ENCODE data around the gene WWC1.

WWC1 gene

GRCh38 chr5:168311061-168311566, 19.7 kb downstream of the WWC1 start:
- Mint-ChIP-seq H3K27me3 (peaks cover 15% of the 10 kb centered on the region), H3K4me1 (ENCODE audit: low read depth) (no peaks in the 10 kb centered on the region), H3K27ac (no peak overlapping the region), H3K36me3 (ENCODE audit: low read depth) (no peaks in the 10 kb centered on the region), H3K9me3 (no peaks in the 10 kb centered on the region), H3K4me3 (no peak overlapping the region)

GRCh38 chr5:168312606-168313295, 21.3 kb downstream of the WWC1 start:
- H3K27me3 Mint-ChIP-seq, result peaks cover 15% of the 10 kb centered on the region
- no peaks in the 10 kb centered on the region for H3K4me1 Mint-ChIP-seq (ENCODE audit: low read depth)
- H3K9me3 Mint-ChIP-seq, result no peaks in the 10 kb centered on the region
- no peaks in the 10 kb centered on the region for H3K36me3 Mint-ChIP-seq (ENCODE audit: low read depth)
- no peak overlapping the region for H3K4me3 Mint-ChIP-seq
- H3K27ac Mint-ChIP-seq, result no peak overlapping the region

GRCh38 chr5:168313596-168314204, 22.3 kb downstream of the WWC1 start:
- no peaks in the 10 kb centered on the region for H3K4me1 Mint-ChIP-seq (ENCODE audit: low read depth)
- H3K27ac Mint-ChIP-seq, result no peak overlapping the region
- H3K27me3 Mint-ChIP-seq, result peaks cover 15% of the 10 kb centered on the region
- H3K4me3 Mint-ChIP-seq, result no peak overlapping the region
- no peaks in the 10 kb centered on the region for H3K36me3 Mint-ChIP-seq (ENCODE audit: low read depth)
- H3K9me3 Mint-ChIP-seq, result no peaks in the 10 kb centered on the region

- no peak overlapping the region for H3K27ac Mint-ChIP-seq
- no peaks in the 10 kb centered on the region for H3K9me3 Mint-ChIP-seq
- H3K36me3 Mint-ChIP-seq (ENCODE audit: low read depth), result no peaks in the 10 kb centered on the region
- H3K4me3 Mint-ChIP-seq, result no peak overlapping the region
- H3K4me1 Mint-ChIP-seq (ENCODE audit: low read depth), result no peaks in the 10 kb centered on the region
- H3K27me3 Mint-ChIP-seq, result peaks cover 10% of the 10 kb centered on the region
Measured at GRCh38 chr5:168314735-168315411, 23.4 kb downstream of the WWC1 start.

DNA sequence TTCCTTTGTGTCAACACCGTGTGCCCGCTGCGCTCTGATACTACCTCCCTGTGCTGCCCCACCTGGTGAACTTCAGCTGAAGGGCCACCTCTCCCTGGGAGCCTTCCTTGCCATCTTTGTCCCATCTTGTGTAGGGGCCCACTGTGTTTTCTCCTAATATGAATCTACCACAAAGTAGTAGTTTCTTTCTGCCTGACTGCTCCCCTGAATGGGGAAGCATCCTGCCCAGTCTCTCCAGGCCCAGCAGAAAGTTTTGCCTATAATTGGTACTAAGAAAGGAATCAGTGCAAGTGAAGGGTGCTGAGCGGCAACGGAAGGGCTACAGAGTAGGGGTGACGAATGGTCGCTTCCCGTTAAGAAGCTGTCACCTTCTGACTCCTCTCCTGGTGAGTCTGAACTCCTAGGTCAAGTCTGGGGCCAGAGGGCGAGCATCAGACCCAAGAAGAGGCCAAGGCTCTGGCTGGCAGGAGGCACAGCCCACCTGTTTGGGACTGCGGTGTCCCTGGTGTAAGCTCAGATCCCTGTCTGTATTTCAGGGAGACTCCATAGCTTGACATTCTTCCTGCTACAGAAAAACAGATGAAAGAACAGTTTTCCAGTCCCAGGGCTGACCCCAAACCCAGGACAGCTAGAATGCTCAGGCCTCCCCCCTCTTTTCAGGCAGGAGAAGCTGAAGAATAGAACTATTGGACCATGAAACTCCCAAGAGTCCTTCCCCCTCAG, 24.1 kb downstream of the WWC1 start:
- no peak overlapping the region for H3K27ac Mint-ChIP-seq
- H3K27me3 Mint-ChIP-seq, result peaks cover 9% of the 10 kb centered on the region
- H3K36me3 Mint-ChIP-seq (ENCODE audit: low read depth), result no peaks in the 10 kb centered on the region
- no peak overlapping the region for H3K4me3 Mint-ChIP-seq
- no peaks in the 10 kb centered on the region for H3K9me3 Mint-ChIP-seq
- no peaks in the 10 kb centered on the region for H3K4me1 Mint-ChIP-seq (ENCODE audit: low read depth)

DNA sequence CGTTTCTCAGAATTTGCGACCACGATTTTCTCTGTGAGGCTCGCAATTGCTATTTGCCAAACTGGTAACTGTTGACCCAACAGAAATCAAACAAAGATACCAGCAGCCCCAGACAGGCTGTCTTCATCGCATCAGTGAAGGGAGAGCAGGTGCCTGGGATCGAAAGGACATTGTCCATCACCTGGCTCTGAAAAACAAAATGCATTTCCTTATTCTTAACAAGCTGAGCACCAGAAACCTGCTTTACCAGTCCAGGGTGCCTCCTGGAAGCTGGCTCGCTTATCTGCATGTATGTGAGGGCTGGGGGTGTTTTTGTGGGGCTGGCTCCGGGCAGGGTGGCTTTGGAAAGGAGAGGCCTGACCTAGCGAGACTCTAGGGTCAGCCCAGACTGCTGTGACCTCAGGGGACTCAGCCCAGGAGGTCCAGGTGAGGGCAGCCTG, 24.7 kb downstream of the WWC1 start:
- Mint-ChIP-seq H3K4me3 (no peak overlapping the region), H3K27ac (no peak overlapping the region), H3K4me1 (ENCODE audit: low read depth) (no peaks in the 10 kb centered on the region), H3K27me3 (peaks cover 6% of the 10 kb centered on the region), H3K9me3 (no peaks in the 10 kb centered on the region), H3K36me3 (ENCODE audit: low read depth) (no peaks in the 10 kb centered on the region)

DNA sequence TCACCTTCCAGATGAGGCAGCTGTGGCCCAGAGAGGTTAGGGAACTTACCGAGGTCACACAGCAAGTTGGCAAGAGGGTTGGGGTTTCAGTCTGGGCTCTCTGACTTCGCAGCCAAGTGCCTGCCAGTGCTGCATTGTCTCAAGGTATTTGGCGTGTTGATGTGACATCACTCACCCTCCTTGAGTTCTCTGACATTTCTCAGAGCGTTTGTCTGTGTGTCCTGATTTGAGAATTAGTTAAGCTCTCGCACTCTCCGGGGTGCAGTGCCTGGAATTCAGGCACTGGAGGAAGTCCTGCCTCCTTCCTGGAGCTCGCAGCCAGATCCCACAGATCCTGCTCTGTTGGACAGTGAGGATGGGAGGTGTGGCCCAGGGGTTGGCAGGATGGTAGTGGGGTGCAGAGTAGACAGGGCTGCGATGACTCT, 25.7 kb downstream of the WWC1 start:
- H3K27ac Mint-ChIP-seq, result no peak overlapping the region
- H3K4me1 Mint-ChIP-seq (ENCODE audit: low read depth), result no peaks in the 10 kb centered on the region
- peaks cover 6% of the 10 kb centered on the region for H3K27me3 Mint-ChIP-seq
- H3K4me3 Mint-ChIP-seq, result no peak overlapping the region
- H3K9me3 Mint-ChIP-seq, result no peaks in the 10 kb centered on the region
- no peaks in the 10 kb centered on the region for H3K36me3 Mint-ChIP-seq (ENCODE audit: low read depth)

- Mint-ChIP-seq H3K9me3 (no peaks in the 10 kb centered on the region), H3K4me3 (no peak overlapping the region), H3K4me1 (ENCODE audit: low read depth) (no peaks in the 10 kb centered on the region), H3K27ac (no peak overlapping the region), H3K27me3 (peaks cover 6% of the 10 kb centered on the region), H3K36me3 (ENCODE audit: low read depth) (no peaks in the 10 kb centered on the region)
Measured at GRCh38 chr5:168317521-168318147, 26.2 kb downstream of the WWC1 start.

DNA sequence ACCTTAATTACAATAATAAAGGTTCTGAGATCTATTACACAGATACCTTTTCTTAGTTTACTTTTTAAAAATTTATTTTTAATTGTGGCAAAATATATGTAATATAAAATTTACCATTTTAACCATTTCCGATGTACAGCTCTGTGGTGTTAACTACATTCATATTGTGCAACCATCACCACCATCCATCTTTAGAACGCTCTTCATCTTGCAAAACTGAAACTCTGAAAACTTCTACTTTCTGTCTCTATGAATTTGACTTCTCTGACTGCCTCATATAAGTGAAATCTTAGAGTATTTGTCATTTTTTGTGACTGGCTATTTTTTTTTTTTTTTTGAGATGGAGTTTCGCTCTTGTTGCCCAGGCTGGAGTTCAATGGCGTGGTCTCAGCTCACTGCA, 26.8 kb downstream of the WWC1 start:
- Mint-ChIP-seq H3K9me3 (no peaks in the 10 kb centered on the region), H3K36me3 (ENCODE audit: low read depth) (no peaks in the 10 kb centered on the region), H3K27ac (no peak overlapping the region), H3K4me1 (ENCODE audit: low read depth) (no peaks in the 10 kb centered on the region), H3K27me3 (peaks cover 6% of the 10 kb centered on the region), H3K4me3 (no peak overlapping the region)

GRCh38 chr5:168319774-168320173, 28.3 kb downstream of the WWC1 start:
- Mint-ChIP-seq H3K4me1 (ENCODE audit: low read depth) (no peaks in the 10 kb centered on the region), H3K36me3 (ENCODE audit: low read depth) (no peaks in the 10 kb centered on the region), H3K4me3 (no peak overlapping the region), H3K27me3 (no peaks in the 10 kb centered on the region), H3K27ac (no peak overlapping the region), H3K9me3 (no peaks in the 10 kb centered on the region)

GRCh38 chr5:168320805-168321204, 29.4 kb downstream of the WWC1 start:
- Mint-ChIP-seq H3K9me3 (no peaks in the 10 kb centered on the region), H3K27me3 (no peaks in the 10 kb centered on the region), H3K4me3 (no peak overlapping the region), H3K27ac (no peak overlapping the region), H3K36me3 (ENCODE audit: low read depth) (no peaks in the 10 kb centered on the region), H3K4me1 (ENCODE audit: low read depth) (no peaks in the 10 kb centered on the region)

DNA sequence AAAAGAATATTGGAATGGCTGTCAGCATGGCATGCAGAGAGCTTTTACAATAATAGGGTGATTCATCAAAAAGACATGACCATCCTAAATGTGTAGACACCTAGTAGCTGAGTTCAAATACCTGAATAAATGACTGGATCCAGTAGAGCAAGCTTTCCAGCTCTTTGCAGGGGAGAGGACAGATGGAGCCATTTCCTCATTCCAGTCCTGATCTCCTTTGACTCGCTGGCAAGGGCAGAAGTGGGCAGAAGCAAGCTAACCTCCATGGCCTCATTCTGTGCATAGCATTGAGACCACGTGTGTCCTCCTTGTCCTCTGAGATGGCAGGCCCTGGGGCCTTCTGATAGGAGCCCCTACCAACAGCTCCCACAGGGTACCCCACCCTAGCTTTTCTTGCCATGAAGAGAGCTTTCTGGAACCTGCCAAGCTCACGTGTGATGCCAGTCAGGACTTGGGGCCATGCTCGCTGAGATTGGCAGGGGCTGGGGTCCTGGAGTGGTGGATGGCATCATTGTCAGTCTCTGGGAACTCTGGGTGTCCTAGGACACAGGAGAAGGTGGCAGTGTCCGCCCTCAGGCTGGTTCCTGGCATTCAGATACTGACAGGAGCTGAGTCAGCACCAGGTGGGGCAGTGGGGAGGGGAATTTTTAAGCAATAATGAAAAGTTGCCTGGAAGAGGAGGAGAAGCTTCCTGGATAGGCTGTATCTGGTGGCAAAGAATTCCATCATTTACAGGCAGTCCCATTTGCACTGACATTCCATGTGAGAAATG, 33.6 kb downstream of the WWC1 start:
- no peak overlapping the region for H3K4me3 Mint-ChIP-seq
- no peak overlapping the region for H3K27ac Mint-ChIP-seq
- no peaks in the 10 kb centered on the region for H3K36me3 Mint-ChIP-seq (ENCODE audit: low read depth)
- H3K4me1 Mint-ChIP-seq (ENCODE audit: low read depth), result no peaks in the 10 kb centered on the region
- peaks cover 15% of the 10 kb centered on the region for H3K27me3 Mint-ChIP-seq
- no peaks in the 10 kb centered on the region for H3K9me3 Mint-ChIP-seq

DNA sequence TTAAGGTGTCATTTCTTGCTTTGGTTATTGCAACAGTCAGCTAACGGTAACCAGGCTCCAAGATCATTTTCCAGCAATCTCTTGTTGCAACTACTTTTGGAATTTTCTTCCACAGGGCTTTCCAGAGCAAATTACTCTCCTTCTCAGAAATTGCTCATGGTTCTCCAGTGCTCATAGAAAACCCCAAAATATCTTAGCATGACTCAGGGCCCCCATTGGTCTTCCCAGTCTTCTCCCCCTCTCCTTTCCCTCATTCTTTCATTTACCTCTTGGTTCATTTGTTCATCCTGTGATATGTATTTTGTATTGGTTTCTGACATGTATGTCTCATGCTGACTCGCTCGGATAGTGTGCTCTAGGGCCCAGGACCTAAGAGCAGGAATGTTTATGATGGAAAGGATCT, 35.6 kb downstream of the WWC1 start:
- Mint-ChIP-seq H3K9me3 (no peaks in the 10 kb centered on the region), H3K4me1 (ENCODE audit: low read depth) (no peaks in the 10 kb centered on the region), H3K36me3 (ENCODE audit: low read depth) (no peaks in the 10 kb centered on the region), H3K4me3 (no peak overlapping the region), H3K27me3 (peaks cover 15% of the 10 kb centered on the region), H3K27ac (no peak overlapping the region)

DNA sequence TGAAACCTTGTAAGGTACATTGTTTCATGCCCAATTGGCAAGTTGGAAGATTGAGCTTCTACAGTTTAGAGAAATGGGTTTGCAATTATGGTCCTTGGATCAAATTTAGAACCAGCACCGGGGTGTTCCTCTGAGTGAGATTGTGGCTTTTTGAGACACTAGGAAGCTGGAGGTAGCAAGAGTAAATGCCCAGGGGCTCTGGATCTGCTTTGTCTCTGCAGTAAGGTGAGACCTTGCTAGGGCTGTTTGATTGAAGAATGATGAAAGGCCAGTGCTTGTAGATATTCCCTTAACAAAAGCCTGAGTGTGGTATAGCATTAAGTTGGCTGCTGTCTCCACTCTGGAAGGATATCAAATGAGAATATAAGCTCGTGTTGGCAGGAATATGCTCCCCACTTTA, 36.0 kb downstream of the WWC1 start:
- H3K36me3 Mint-ChIP-seq (ENCODE audit: low read depth), result no peaks in the 10 kb centered on the region
- no peaks in the 10 kb centered on the region for H3K4me1 Mint-ChIP-seq (ENCODE audit: low read depth)
- H3K9me3 Mint-ChIP-seq, result no peaks in the 10 kb centered on the region
- peaks cover 15% of the 10 kb centered on the region for H3K27me3 Mint-ChIP-seq
- no peak overlapping the region for H3K27ac Mint-ChIP-seq
- no peak overlapping the region for H3K4me3 Mint-ChIP-seq

Data from stimulated activated naive CD8-positive, alpha-beta T cell treated with anti-CD3 and anti-CD28 coated beads, Interleukin-15, Interleukin-2, amounts not matched to agents 100 ng/mL and 50 ng/mL, for 24 hours (primary cell).